Upper lobe of left lung (tissue), 4 donors: ENCODE measurements around the gene PLCB1.

ENCODE experiments used
- EP300 ChIP-seq, 4 donors: sonication (generic); formaldehyde crosslinking; IDR thresholded peaks; one replicate each; pipeline ENCODE4 v1.5.1; 2017; ENCODE audit warnings: antibody characterized with exemption in 4 of 4, control low read depth in 2 of 4
- POLR2A ChIP-seq, 4 donors: fragments of 450-650 bp; IDR thresholded peaks; one replicate each; pipeline ENCODE4 v1.5.1; 2016 to 2017; ENCODE audit warnings: antibody characterized with exemption in 4 of 4, mild to moderate bottlenecking in 2 of 4
- POLR2AphosphoS5 ChIP-seq, 2 donors: sonication (generic); formaldehyde crosslinking; IDR thresholded peaks; one replicate each; pipeline ENCODE4 v1.5.1; 2017; ENCODE audit warnings: antibody characterized with exemption in 2 of 2
- TF ChIP-seq, protein P1 (sequence below), 6 experiments: fragments of 450-650 bp in 4 of 6; fragments of 200-600 bp in 2 of 6; sonication (generic) in 2 of 6; IDR thresholded peaks; one replicate each; pipeline ENCODE4 v1.5.1; 2016 to 2019; ENCODE audit warnings: antibody characterized with exemption in 6 of 6

DNA sequence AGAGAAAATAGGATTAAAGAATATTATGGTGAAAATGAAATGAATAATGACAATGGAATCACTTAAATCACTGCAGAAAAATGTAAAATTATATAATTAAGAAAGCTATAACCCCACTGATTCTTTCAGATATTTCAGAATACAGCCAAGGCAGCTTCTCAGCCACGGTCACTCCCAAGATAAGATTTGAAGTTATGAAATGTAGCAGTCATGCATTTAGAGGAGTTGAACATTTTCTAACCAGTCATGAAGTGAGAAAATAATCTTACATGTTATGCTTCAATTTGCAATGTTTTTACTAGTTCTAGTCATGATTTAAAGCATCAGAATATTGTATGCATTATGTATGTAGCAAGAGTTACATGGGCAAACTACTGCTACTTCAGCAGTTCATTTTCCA, 13.3 kb upstream of the PLCB1 start:
- TF ChIP-seq, protein P1, sequence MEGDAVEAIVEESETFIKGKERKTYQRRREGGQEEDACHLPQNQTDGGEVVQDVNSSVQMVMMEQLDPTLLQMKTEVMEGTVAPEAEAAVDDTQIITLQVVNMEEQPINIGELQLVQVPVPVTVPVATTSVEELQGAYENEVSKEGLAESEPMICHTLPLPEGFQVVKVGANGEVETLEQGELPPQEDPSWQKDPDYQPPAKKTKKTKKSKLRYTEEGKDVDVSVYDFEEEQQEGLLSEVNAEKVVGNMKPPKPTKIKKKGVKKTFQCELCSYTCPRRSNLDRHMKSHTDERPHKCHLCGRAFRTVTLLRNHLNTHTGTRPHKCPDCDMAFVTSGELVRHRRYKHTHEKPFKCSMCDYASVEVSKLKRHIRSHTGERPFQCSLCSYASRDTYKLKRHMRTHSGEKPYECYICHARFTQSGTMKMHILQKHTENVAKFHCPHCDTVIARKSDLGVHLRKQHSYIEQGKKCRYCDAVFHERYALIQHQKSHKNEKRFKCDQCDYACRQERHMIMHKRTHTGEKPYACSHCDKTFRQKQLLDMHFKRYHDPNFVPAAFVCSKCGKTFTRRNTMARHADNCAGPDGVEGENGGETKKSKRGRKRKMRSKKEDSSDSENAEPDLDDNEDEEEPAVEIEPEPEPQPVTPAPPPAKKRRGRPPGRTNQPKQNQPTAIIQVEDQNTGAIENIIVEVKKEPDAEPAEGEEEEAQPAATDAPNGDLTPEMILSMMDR (IDR thresholded peaks at IDR 0.05): no peak
- TF ChIP-seq POLR2A (IDR thresholded peaks at IDR 0.05): no peak
- no peak for TF ChIP-seq POLR2AphosphoS5 (IDR thresholded peaks at IDR 0.05)
- TF ChIP-seq EP300 (IDR thresholded peaks at IDR 0.05): no peak
